Neural progenitor cell (in vitro differentiated cells): ENCODE measurements around the gene STK38.

Experiments used
- EZH2 ChIP-seq: fragments of 200-600 bp; sonication (generic); IDR thresholded peaks from 2 replicates; pipeline ENCODE4 v1.6.1; 2017; ENCODE audit warnings: antibody characterized with exemption, mild to moderate bottlenecking, moderate library complexity
- TF ChIP-seq, protein P1 (sequence below): fragments of 200-600 bp; sonication (generic); IDR thresholded peaks from 2 replicates; pipeline ENCODE4 v1.5.1; 2017; ENCODE audit warnings: antibody characterized with exemption, mild to moderate bottlenecking

DNA sequence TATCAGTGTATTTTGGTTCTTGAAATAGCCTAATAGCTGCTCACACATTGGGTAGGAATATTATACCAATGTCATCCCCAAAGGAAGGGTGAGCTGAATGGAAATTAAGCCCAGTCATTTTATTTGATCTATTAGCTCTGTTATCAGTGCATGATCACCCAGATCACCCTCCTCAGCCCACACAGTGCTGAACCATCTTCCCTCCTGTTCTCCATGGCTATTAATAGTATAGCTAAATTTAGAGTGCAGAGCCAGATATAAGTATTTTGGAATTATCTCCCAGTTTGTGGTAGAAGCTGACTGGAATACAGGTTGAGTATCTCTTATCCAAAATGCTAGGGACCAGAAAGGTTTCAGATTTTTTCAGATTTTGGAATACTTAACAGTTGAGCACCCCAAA, 59.1 kb downstream of the STK38 start:
- TF ChIP-seq, protein P1, sequence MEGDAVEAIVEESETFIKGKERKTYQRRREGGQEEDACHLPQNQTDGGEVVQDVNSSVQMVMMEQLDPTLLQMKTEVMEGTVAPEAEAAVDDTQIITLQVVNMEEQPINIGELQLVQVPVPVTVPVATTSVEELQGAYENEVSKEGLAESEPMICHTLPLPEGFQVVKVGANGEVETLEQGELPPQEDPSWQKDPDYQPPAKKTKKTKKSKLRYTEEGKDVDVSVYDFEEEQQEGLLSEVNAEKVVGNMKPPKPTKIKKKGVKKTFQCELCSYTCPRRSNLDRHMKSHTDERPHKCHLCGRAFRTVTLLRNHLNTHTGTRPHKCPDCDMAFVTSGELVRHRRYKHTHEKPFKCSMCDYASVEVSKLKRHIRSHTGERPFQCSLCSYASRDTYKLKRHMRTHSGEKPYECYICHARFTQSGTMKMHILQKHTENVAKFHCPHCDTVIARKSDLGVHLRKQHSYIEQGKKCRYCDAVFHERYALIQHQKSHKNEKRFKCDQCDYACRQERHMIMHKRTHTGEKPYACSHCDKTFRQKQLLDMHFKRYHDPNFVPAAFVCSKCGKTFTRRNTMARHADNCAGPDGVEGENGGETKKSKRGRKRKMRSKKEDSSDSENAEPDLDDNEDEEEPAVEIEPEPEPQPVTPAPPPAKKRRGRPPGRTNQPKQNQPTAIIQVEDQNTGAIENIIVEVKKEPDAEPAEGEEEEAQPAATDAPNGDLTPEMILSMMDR: no peak
- TF ChIP-seq EZH2: no peak
